Naive thymus-derived CD4-positive, alpha-beta T cell (primary cell): ENCODE data around the gene IP6K3. TPM values are rescaled to one million over a fixed set of nuclear protein-coding genes. Genes with fewer than 3 reads are reported as not detected.

Source experiments
- ATAC-seq: fragments of 150-1000 bp; cut with Tn5 transposase; 2 replicates; pipeline ENCODE4 v1.10.0; 2021; ENCODE audit warnings: mild to moderate bottlenecking, moderate library complexity
- CTCF ChIA-PET: fragments of 350-600 bp; sonication (Branson Sonifier 250); formaldehyde crosslinking; loops from one replicate; lab custom pipeline; 2021; ENCODE audit warnings: antibody characterized with exemption; lab: Charles Lee
- POLR2A ChIA-PET: fragments of 350-600 bp; sonication (Branson Sonifier 250); formaldehyde crosslinking; loops from one replicate; lab custom pipeline; 2021; ENCODE audit warnings: antibody characterized with exemption, inconsistent platforms; lab: Charles Lee
- DNase-seq, 9 donors: peaks; one replicate each; pipeline versions ENCODE4 v3.0.0 to v3.0.0-alpha.2; 2020 to 2022; ENCODE audit warnings: mixed read lengths in 1 of 9
- H3K27ac ChIP-seq: one replicate; pipeline ENCODE4 v1.7.0; 2013; ENCODE audit warnings: mild to moderate bottlenecking, low read depth, low read length, moderate library complexity
- H3K27me3 ChIP-seq, 2 donors: one replicate each; pipeline ENCODE4 v1.7.0; 2013; ENCODE audit warnings: low read length in 2 of 2, mild to moderate bottlenecking in 2 of 2, moderate library complexity in 2 of 2; ENCODE audit not compliant: control insufficient read depth in 2 of 2, insufficient read depth in 2 of 2
- H3K36me3 ChIP-seq, 3 experiments: 1 replicate in 2 of 3; 2 replicates in 1 of 3; pipeline ENCODE4 v1.7.0; 2013; ENCODE audit warnings: low read length in 3 of 3, mild to moderate bottlenecking in 3 of 3, moderate library complexity in 1 of 3; ENCODE audit not compliant: insufficient read depth in 3 of 3, control insufficient read depth in 2 of 3
- H3K4me1 ChIP-seq, 2 donors: one replicate each; pipeline ENCODE4 v1.7.0; 2013; ENCODE audit warnings: low read length in 2 of 2, mild to moderate bottlenecking in 2 of 2, moderate library complexity in 1 of 2; ENCODE audit not compliant: control insufficient read depth in 2 of 2, insufficient read depth in 2 of 2
- H3K4me3 ChIP-seq: 2 replicates; pipeline ENCODE4 v1.7.0; 2013; ENCODE audit warnings: mild to moderate bottlenecking, low read length
- H3K9me3 ChIP-seq, 3 experiments: 1 replicate in 2 of 3; 2 replicates in 1 of 3; pipeline ENCODE4 v1.7.0; 2013; ENCODE audit warnings: low read length in 3 of 3; ENCODE audit not compliant: control insufficient read depth in 2 of 3
- H3K27ac Mint-ChIP-seq, 9 donors: one replicate each; pipeline ENCODE4 v1.8.0; 2020 to 2022; ENCODE audit warnings: mixed read lengths in 9 of 9, mild to moderate bottlenecking in 8 of 9, moderate library complexity in 5 of 9, inconsistent platforms in 2 of 9
- H3K27me3 Mint-ChIP-seq, 5 donors: one replicate each; pipeline ENCODE4 v1.8.0; 2021 to 2022; ENCODE audit warnings: mixed read lengths in 5 of 5, mild to moderate bottlenecking in 1 of 5
- H3K36me3 Mint-ChIP-seq, 5 donors: one replicate each; pipeline ENCODE4 v1.8.0; 2020 to 2022; ENCODE audit warnings: mixed read lengths in 5 of 5, mild to moderate bottlenecking in 3 of 5, inconsistent platforms in 1 of 5
- H3K4me1 Mint-ChIP-seq, 7 donors: one replicate each; pipeline ENCODE4 v1.8.0; 2020 to 2022; ENCODE audit warnings: mixed read lengths in 7 of 7, mild to moderate bottlenecking in 3 of 7, inconsistent platforms in 1 of 7
- H3K4me3 Mint-ChIP-seq, 10 donors: one replicate each; pipeline ENCODE4 v1.8.0; 2020 to 2022; ENCODE audit warnings: mild to moderate bottlenecking in 10 of 10, mixed read lengths in 10 of 10, moderate library complexity in 6 of 10, inconsistent platforms in 2 of 10
- H3K9me3 Mint-ChIP-seq, 11 donors: one replicate each; pipeline ENCODE4 v1.8.0; 2020 to 2022; ENCODE audit warnings: mixed read lengths in 11 of 11, mild to moderate bottlenecking in 4 of 11, inconsistent platforms in 1 of 11, moderate library complexity in 1 of 11
- intact Hi-C, 2 donors: fragments of 100-400 bp; cut with micrococcal nuclease; formaldehyde crosslinking; loops; one replicate each; pipeline ENCODE4 v1.15.1; 2023
- polyA plus RNA-seq, 2 donors: library from polyadenylated mRNA; unstranded; fragments of 300-500 nt; fragmentation: Illumina TruSeq; gene quantifications; one replicate each; pipeline ENCODE4 v1.2.3, GENCODE V29; 2021
- total RNA-seq, 6 experiments: library from RNA in 5 of 6; stranded (reverse) in 5 of 6; gene quantifications; 1 replicate in 5 of 6; 2 replicates in 1 of 6; pipeline ENCODE4 v1.2.3 and lab custom pipeline; 2021 to 2026

Gene IP6K3
- total and polyA plus RNA-seq, 7 experiments from 2014 or later = not detected

- H3K4me3 ChIP-seq = no peak overlapping the region
- H3K27ac Mint-ChIP-seq = peak overlapping the region in 1 of 9 donors; percentile 31
- no peaks in the 10 kb centered on the region for H3K4me1 ChIP-seq
- intact Hi-C loops = no loop called here
- no peaks in the 10 kb centered on the region for H3K36me3 Mint-ChIP-seq
- DNase-seq = no peak
- H3K4me3 Mint-ChIP-seq = no peak overlapping the region
- peaks cover 0 to 15% (median 8%) of the 10 kb centered on the region in 5 donors for H3K27me3 Mint-ChIP-seq
- H3K4me1 Mint-ChIP-seq = peaks cover 0 to 5% (median 4%) of the 10 kb centered on the region in 7 donors
- CTCF ChIA-PET = interaction anchor here (0.6 kb wide), 1 partner anchor 201 kb away, joined by 3 read pairs; no protein-coding TSS in a partner anchor
- no peaks in the 10 kb centered on the region for H3K9me3 ChIP-seq
- no peaks in the 10 kb centered on the region for H3K36me3 ChIP-seq
- no peak for ATAC-seq
- no peaks in the 10 kb centered on the region for H3K27me3 ChIP-seq
- no peak overlapping the region for H3K27ac ChIP-seq
- POLR2A ChIA-PET = no interaction called here
- H3K9me3 Mint-ChIP-seq = no peaks in the 10 kb centered on the region
These were observed 1.1 kb upstream of the IP6K3 start for GRCh38 chr6:33747823-33748222.

GRCh38 chr6:33746036-33746600 is 587 bp downstream of the IP6K3 start:
- ATAC-seq (no peak), DNase-seq (no peak)
- H3K27ac ChIP-seq = no peak overlapping the region
- no peaks in the 10 kb centered on the region for H3K4me1 ChIP-seq
- H3K27me3 ChIP-seq = no peaks in the 10 kb centered on the region
- no peaks in the 10 kb centered on the region for H3K9me3 ChIP-seq
- no peak overlapping the region for H3K4me3 ChIP-seq
- no peaks in the 10 kb centered on the region for H3K36me3 ChIP-seq
- Mint-ChIP-seq H3K9me3 (no peaks in the 10 kb centered on the region), H3K4me1 (peaks cover 0 to 5% (median 4%) of the 10 kb centered on the region in 7 donors), H3K36me3 (no peaks in the 10 kb centered on the region), H3K27ac (no peak overlapping the region), H3K27me3 (peaks cover 4 to 23% (median 12%) of the 10 kb centered on the region in 5 donors), H3K4me3 (no peak overlapping the region)
- ChIA-PET CTCF (interaction anchor here (1.5 to 5.7 kb wide), 2 partner anchors 10 to 34 kb away, joined by 5 to 30 read pairs; partner anchors contain the start of gene UQCC2), POLR2A (no interaction called here)
- intact Hi-C loops = no loop called here

GRCh38 chr6:33745548-33745947 is 1.2 kb downstream of the IP6K3 start:
- DNase-seq (no peak), ATAC-seq (no peak)
- H3K27ac ChIP-seq = no peak overlapping the region
- H3K4me1 Mint-ChIP-seq = peaks cover 0 to 5% (median 4%) of the 10 kb centered on the region in 7 donors
- no peak overlapping the region for H3K27ac Mint-ChIP-seq
- H3K9me3 ChIP-seq = no peaks in the 10 kb centered on the region
- CTCF ChIA-PET = interaction anchor here (0.9 to 5.7 kb wide), 3 partner anchors 9 to 34 kb away, joined by 3 to 30 read pairs (median 5); partner anchors contain the start of gene UQCC2
- H3K27me3 Mint-ChIP-seq = peaks cover 4 to 23% (median 12%) of the 10 kb centered on the region in 5 donors
- no peaks in the 10 kb centered on the region for H3K9me3 Mint-ChIP-seq
- H3K36me3 ChIP-seq = no peaks in the 10 kb centered on the region
- H3K4me3 Mint-ChIP-seq = no peak overlapping the region
- no peaks in the 10 kb centered on the region for H3K27me3 ChIP-seq
- intact Hi-C loops = loop anchor here in 1 of 2 donors (2.0 kb wide), 1 partner anchor 25 kb away; no protein-coding TSS in a partner anchor
- no peaks in the 10 kb centered on the region for H3K36me3 Mint-ChIP-seq
- no peak overlapping the region for H3K4me3 ChIP-seq
- H3K4me1 ChIP-seq = no peaks in the 10 kb centered on the region
- POLR2A ChIA-PET = no interaction called here

- H3K27me3 Mint-ChIP-seq = peaks cover 4 to 23% (median 12%) of the 10 kb centered on the region in 5 donors
- ATAC-seq (no peak), DNase-seq (no peak)
- H3K36me3 Mint-ChIP-seq = no peaks in the 10 kb centered on the region
- intact Hi-C loops = loop anchor here (1.0 to 2.0 kb wide), 5 partner anchors 26 to 409 kb away; partner anchors contain the start of gene UQCC2 (in 2 of the 2)
- Histone ChIP-seq H3K36me3 (no peaks in the 10 kb centered on the region), H3K9me3 (no peaks in the 10 kb centered on the region), H3K27me3 (no peaks in the 10 kb centered on the region), H3K4me3 (no peak overlapping the region), H3K4me1 (no peaks in the 10 kb centered on the region), H3K27ac (no peak overlapping the region)
- ChIA-PET CTCF (interaction anchor here (0.6 to 5.7 kb wide), 10 partner anchors 9 to 306 kb away, joined by 3 to 30 read pairs (median 4); partner anchors contain the start of gene UQCC2), POLR2A (interaction anchor here (1.0 kb wide), 2 partner anchors 152 to 160 kb away, joined by 3 read pairs; no protein-coding TSS in a partner anchor)
- no peak overlapping the region for H3K27ac Mint-ChIP-seq
- no peak overlapping the region for H3K4me3 Mint-ChIP-seq
- H3K9me3 Mint-ChIP-seq = no peaks in the 10 kb centered on the region
- H3K4me1 Mint-ChIP-seq = peaks cover 0 to 5% (median 4%) of the 10 kb centered on the region in 7 donors
These were observed 1.7 kb downstream of the IP6K3 start for GRCh38 chr6:33744895-33745546.

- Mint-ChIP-seq H3K27me3 (peaks cover 4 to 23% (median 12%) of the 10 kb centered on the region in 5 donors), H3K27ac (no peak overlapping the region), H3K36me3 (no peaks in the 10 kb centered on the region), H3K4me3 (no peak overlapping the region), H3K9me3 (no peaks in the 10 kb centered on the region), H3K4me1 (peaks cover 0 to 5% (median 4%) of the 10 kb centered on the region in 7 donors)
- ChIA-PET CTCF (interaction anchor here (0.6 to 5.7 kb wide), 13 partner anchors 11 to 852 kb away, joined by 3 to 30 read pairs (median 4); partner anchors contain the start of gene UQCC2), POLR2A (interaction anchor here (1.0 to 1.3 kb wide), 3 partner anchors 29 to 159 kb away, joined by 3 read pairs; no protein-coding TSS in a partner anchor)
- ATAC-seq = peak; percentile 87
- Histone ChIP-seq H3K9me3 (no peaks in the 10 kb centered on the region), H3K27ac (no peak overlapping the region), H3K4me1 (no peaks in the 10 kb centered on the region), H3K36me3 (no peaks in the 10 kb centered on the region), H3K27me3 (no peaks in the 10 kb centered on the region), H3K4me3 (no peak overlapping the region)
- DNase-seq = peak; percentile 47 to 71 (median 65)
- intact Hi-C loops = loop anchor here (1.0 to 2.0 kb wide), 5 partner anchors 27 to 410 kb away; partner anchors contain the start of gene UQCC2 (in 2 of the 2)
These were observed 2.5 kb downstream of the IP6K3 start for GRCh38 chr6:33744001-33744848.

- Histone ChIP-seq H3K27me3 (no peaks in the 10 kb centered on the region), H3K36me3 (no peaks in the 10 kb centered on the region), H3K27ac (no peak overlapping the region), H3K4me1 (no peaks in the 10 kb centered on the region), H3K9me3 (no peaks in the 10 kb centered on the region), H3K4me3 (no peak overlapping the region)
- ChIA-PET POLR2A (no interaction called here), CTCF (interaction anchor here (0.6 to 5.7 kb wide), 9 partner anchors 9 to 285 kb away, joined by 3 to 30 read pairs (median 4); partner anchors contain the start of gene UQCC2)
- no peak overlapping the region for H3K4me3 Mint-ChIP-seq
- H3K4me1 Mint-ChIP-seq = peaks cover 0 to 5% (median 4%) of the 10 kb centered on the region in 7 donors
- ATAC-seq (no peak), DNase-seq (no peak)
- H3K9me3 Mint-ChIP-seq = no peaks in the 10 kb centered on the region
- H3K27ac Mint-ChIP-seq = no peak overlapping the region
- intact Hi-C loops = no loop called here
- no peaks in the 10 kb centered on the region for H3K36me3 Mint-ChIP-seq
- H3K27me3 Mint-ChIP-seq = peaks cover 4 to 23% (median 12%) of the 10 kb centered on the region in 5 donors
These were observed 3.9 kb downstream of the IP6K3 start for GRCh38 chr6:33742837-33743236.
